CD4-positive, alpha-beta T cell (primary cell): ENCODE measurements around the gene INPP5A. TPM values are rescaled to one million over a fixed set of nuclear protein-coding genes. Genes with fewer than 3 reads are reported as not detected.

Experiments used
- ATAC-seq: fragments of 200-7000 bp; cut with Tn5 transposase; one replicate; pipeline ENCODE4 v1.10.0; 2022; ENCODE audit warnings: mild to moderate bottlenecking; ENCODE audit not compliant: poor library complexity
- CTCF ChIA-PET: fragments of 350-600 bp; sonication (Branson Sonifier 250); formaldehyde crosslinking; loops from one replicate; lab custom pipeline; 2021; ENCODE audit warnings: antibody characterized with exemption, inconsistent platforms; lab: Charles Lee
- POLR2A ChIA-PET: fragments of 350-600 bp; sonication (Branson Sonifier 250); formaldehyde crosslinking; loops from one replicate; lab custom pipeline; 2021; ENCODE audit warnings: antibody characterized with exemption, inconsistent platforms; lab: Charles Lee
- DNase-seq, 14 experiments: peaks; one replicate each; pipeline ENCODE4 v3.0.0-alpha.2; 2013 to 2020; ENCODE audit warnings: mixed read lengths in 2 of 14
- H3K27ac ChIP-seq, 2 donors: one replicate each; pipeline versions ENCODE4 v1.5.1 to v1.7.0; 2013; ENCODE audit warnings: low read length in 2 of 2, low read depth in 1 of 2, mild to moderate bottlenecking in 1 of 2
- H3K27me3 ChIP-seq, 2 experiments: 1 replicate in 1 of 2; 2 replicates in 1 of 2; pipeline versions ENCODE4 v1.6.1 to v1.7.0; 2013; ENCODE audit warnings: low read length in 2 of 2, control low read depth in 1 of 2, mild to moderate bottlenecking in 1 of 2, moderate library complexity in 1 of 2; ENCODE audit not compliant: insufficient read depth in 2 of 2, control insufficient read depth in 1 of 2
- H3K36me3 ChIP-seq: one replicate; pipeline ENCODE4 v1.6.1; 2013; ENCODE audit warnings: low read length, control low read depth; ENCODE audit not compliant: insufficient read depth
- H3K4me1 ChIP-seq: one replicate; pipeline ENCODE4 v1.6.1; 2013; ENCODE audit warnings: low read length, control low read depth; ENCODE audit not compliant: insufficient read depth
- H3K4me3 ChIP-seq: one replicate; pipeline ENCODE4 v1.5.1; 2013; ENCODE audit warnings: mild to moderate bottlenecking, low read length, moderate library complexity
- H3K9me3 ChIP-seq, 2 experiments: 1 replicate in 1 of 2; 2 replicates in 1 of 2; pipeline versions ENCODE4 v1.6.1 to v1.7.0; 2013; ENCODE audit warnings: low read length in 2 of 2, mild to moderate bottlenecking in 2 of 2, control low read depth in 1 of 2, moderate library complexity in 1 of 2; ENCODE audit not compliant: control insufficient read depth in 1 of 2, insufficient read depth in 1 of 2
- H3K27ac Mint-ChIP-seq: one replicate; pipeline ENCODE4 v1.8.0; 2020; ENCODE audit warnings: mixed read lengths
- H3K27me3 Mint-ChIP-seq: one replicate; pipeline ENCODE4 v1.8.0; 2021; ENCODE audit warnings: mixed read lengths
- H3K36me3 Mint-ChIP-seq: one replicate; pipeline ENCODE4 v1.8.0; 2021; ENCODE audit warnings: low read depth, mixed read lengths
- H3K4me1 Mint-ChIP-seq: one replicate; pipeline ENCODE4 v1.8.0; 2021; ENCODE audit warnings: low read depth, mixed read lengths
- H3K4me3 Mint-ChIP-seq: one replicate; pipeline ENCODE4 v1.8.0; 2020; ENCODE audit warnings: mild to moderate bottlenecking, mixed read lengths
- H3K9me3 Mint-ChIP-seq: one replicate; pipeline ENCODE4 v1.8.0; 2020; ENCODE audit warnings: mixed read lengths
- CTCF ChIP-seq: fragments of 200-600 bp; IDR thresholded peaks from one replicate; pipeline ENCODE4 v1.8.0; 2022; ENCODE audit warnings: antibody characterized with exemption, mild to moderate bottlenecking
- intact Hi-C, 2 experiments: fragments of 100-400 bp; cut with DNase I in 1 of 2; cut with micrococcal nuclease in 1 of 2; formaldehyde crosslinking; loops; one replicate each; pipeline versions ENCODE4 v1.15.1 to v1.9.0; 2023 to 2025; cut with DNase I, micrococcal nuclease
- total RNA-seq, 174 experiments: library from RNA in 2 of 174; stranded (reverse) in 2 of 174; gene quantifications; one replicate each; pipeline ENCODE4 v1.2.3 and lab custom pipeline; 2021 to 2026

The INPP5A gene
- total RNA-seq, 2 experiments from 2014 or later, result 22.0 to 24.8 TPM

DNA sequence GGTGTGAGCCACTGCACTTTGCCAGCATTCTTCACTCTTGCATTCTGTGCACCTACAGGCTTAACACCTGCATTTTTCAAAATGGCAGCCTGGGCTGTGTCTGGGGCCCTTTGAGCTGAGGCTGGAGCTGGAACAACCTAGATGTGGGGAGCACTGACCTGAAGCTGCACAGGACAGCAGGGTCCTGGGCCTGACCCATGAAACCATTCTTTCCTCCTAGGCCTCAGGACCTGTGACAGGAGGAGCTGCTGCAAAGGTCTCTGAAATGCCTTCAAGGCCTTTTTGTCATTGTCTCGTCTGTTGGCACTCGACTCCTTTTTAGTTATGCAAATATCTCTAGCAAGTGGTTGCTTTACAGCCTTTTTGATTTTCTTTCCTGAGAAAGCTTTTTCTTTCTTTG is 82.3 kb downstream of the INPP5A start:
- no peak overlapping the region for H3K27ac ChIP-seq
- peaks cover 58% of the 10 kb centered on the region for H3K36me3 Mint-ChIP-seq
- intact Hi-C loops, result loop anchor here in 1 of 2 experiments (5.0 kb wide), 1 partner anchor 78 kb away; no protein-coding TSS in a partner anchor
- no peak overlapping the region for H3K27ac Mint-ChIP-seq
- CTCF ChIA-PET, result no interaction called here
- DNase-seq (no peak), ATAC-seq (no peak)
- H3K36me3 ChIP-seq, result no peaks in the 10 kb centered on the region
- H3K9me3 Mint-ChIP-seq, result peaks cover 18% of the 10 kb centered on the region
- H3K4me1 ChIP-seq, result peaks cover 20% of the 10 kb centered on the region
- POLR2A ChIA-PET, result no interaction called here
- H3K4me3 Mint-ChIP-seq, result no peak overlapping the region
- peaks cover 28 to 45% of the 10 kb centered on the region in 2 experiments for H3K9me3 ChIP-seq
- no peak overlapping the region for H3K4me3 ChIP-seq
- H3K4me1 Mint-ChIP-seq, result peaks cover 15% of the 10 kb centered on the region
- no peaks in the 10 kb centered on the region for H3K27me3 Mint-ChIP-seq
- no peak for TF ChIP-seq CTCF
- H3K27me3 ChIP-seq, result no peaks in the 10 kb centered on the region

- Histone ChIP-seq H3K36me3 (no peaks in the 10 kb centered on the region), H3K27ac (no peak overlapping the region), H3K4me3 (no peak overlapping the region), H3K4me1 (peaks cover 24% of the 10 kb centered on the region), H3K27me3 (no peaks in the 10 kb centered on the region), H3K9me3 (peaks cover 8 to 19% of the 10 kb centered on the region in 2 experiments)
- CTCF ChIA-PET, result no interaction called here
- no peak overlapping the region for H3K4me3 Mint-ChIP-seq
- no peaks in the 10 kb centered on the region for H3K27me3 Mint-ChIP-seq
- ATAC-seq (no peak), DNase-seq (peak in 1 of 14 experiments; percentile 27)
- peaks cover 10% of the 10 kb centered on the region for H3K9me3 Mint-ChIP-seq
- H3K4me1 Mint-ChIP-seq, result peaks cover 31% of the 10 kb centered on the region
- intact Hi-C loops, result no loop called here
- TF ChIP-seq CTCF, result no peak
- H3K36me3 Mint-ChIP-seq, result peaks cover 23% of the 10 kb centered on the region
- POLR2A ChIA-PET, result no interaction called here
- no peak overlapping the region for H3K27ac Mint-ChIP-seq
Observed at GRCh38 chr10:132624061-132624846, 86.7 kb downstream of the INPP5A start.

GRCh38 chr10:132624847-132625471 is 87.4 kb downstream of the INPP5A start:
- intact Hi-C loops, result no loop called here
- Histone ChIP-seq H3K27me3 (no peaks in the 10 kb centered on the region), H3K27ac (no peak overlapping the region), H3K4me1 (peaks cover 24% of the 10 kb centered on the region), H3K9me3 (peaks cover 1 to 12% of the 10 kb centered on the region in 2 experiments), H3K36me3 (no peaks in the 10 kb centered on the region), H3K4me3 (no peak overlapping the region)
- ChIA-PET CTCF (no interaction called here), POLR2A (no interaction called here)
- H3K27me3 Mint-ChIP-seq, result no peaks in the 10 kb centered on the region
- peaks cover 10% of the 10 kb centered on the region for H3K9me3 Mint-ChIP-seq
- no peak overlapping the region for H3K27ac Mint-ChIP-seq
- DNase-seq, result peak in 2 of 14 experiments; percentile 8 to 28
- H3K4me3 Mint-ChIP-seq, result no peak overlapping the region
- ATAC-seq, result no peak
- peaks cover 17% of the 10 kb centered on the region for H3K36me3 Mint-ChIP-seq
- TF ChIP-seq CTCF, result no peak
- peaks cover 38% of the 10 kb centered on the region for H3K4me1 Mint-ChIP-seq
